IMR-90 (cell line): ENCODE data around the gene MAT2A.

Source experiments
- CTCF ChIP-seq: conservative IDR thresholded peaks from 2 replicates; pipeline ENCODE4 v1.5.1; 2012; ENCODE audit warnings: mild to moderate bottlenecking, low read depth, low read length, improper control_type of control experiment
- NFE2L2 ChIP-seq: fragments of 150-350 bp; IDR thresholded peaks from 2 replicates; pipeline ENCODE4 v1.6.1; 2016; ENCODE audit warnings: low read depth, mild to moderate bottlenecking, low read length
- POLR2A ChIP-seq: IDR thresholded peaks from 2 replicates; pipeline ENCODE4 v1.6.1; 2012; ENCODE audit warnings: mild to moderate bottlenecking, low read depth, low read length

GRCh38 chr2:85558160-85558559, 19.2 kb downstream of the MAT2A start:
- TF ChIP-seq NFE2L2 (no peak), POLR2A (no peak), CTCF (no peak)
